WERI-Rb-1 (cell line): ENCODE results near the gene SIM2.

Source experiments
- DNase-seq: peaks from one replicate; pipeline ENCODE4 v3.0.0-alpha.2; 2020
- H3K27ac ChIP-seq: fragments of 250-450 bp; sonication (Bioruptor Pico); 2 replicates; pipeline ENCODE4 v1.5.1; 2020; ENCODE audit warnings: mild to moderate bottlenecking, moderate library complexity
- H3K27me3 ChIP-seq: fragments of 250-450 bp; sonication (Bioruptor Pico); 2 replicates; pipeline ENCODE4 v1.5.1; 2021; ENCODE audit warnings: mild to moderate bottlenecking, low read depth, moderate library complexity; ENCODE audit not compliant: insufficient read depth, severe bottlenecking
- H3K36me3 ChIP-seq: fragments of 250-450 bp; sonication (Bioruptor Pico); 2 replicates; pipeline ENCODE4 v1.5.1; 2020; ENCODE audit warnings: mild to moderate bottlenecking, moderate library complexity
- H3K4me3 ChIP-seq: 2 replicates; pipeline ENCODE4 v1.5.1; 2011; ENCODE audit warnings: low read depth, mild to moderate bottlenecking, control low read depth, low read length
- H3K9me3 ChIP-seq: fragments of 250-450 bp; sonication (Bioruptor Pico); 2 replicates; pipeline ENCODE4 v1.5.1; 2021; ENCODE audit warnings: mild to moderate bottlenecking, moderate library complexity; ENCODE audit not compliant: severe bottlenecking
- CTCF ChIP-seq: IDR thresholded peaks from 2 replicates; pipeline ENCODE4 v1.5.1; 2011; ENCODE audit warnings: low read depth, mild to moderate bottlenecking, control low read depth, inconsistent platforms, low read length

Gene SIM2

GRCh38 chr21:36725793-36726386 is 27.0 kb downstream of the SIM2 start:
- no peak overlapping the region for H3K27ac ChIP-seq
- H3K27me3 ChIP-seq: no peaks in the 10 kb centered on the region
- no peak for DNase-seq
- TF ChIP-seq CTCF: no peak
- H3K36me3 ChIP-seq: no peaks in the 10 kb centered on the region
- H3K4me3 ChIP-seq: no peak overlapping the region
- H3K9me3 ChIP-seq: no peaks in the 10 kb centered on the region

- Histone ChIP-seq H3K4me3 (no peak overlapping the region), H3K36me3 (no peaks in the 10 kb centered on the region), H3K9me3 (no peaks in the 10 kb centered on the region), H3K27me3 (no peaks in the 10 kb centered on the region), H3K27ac (no peak overlapping the region)
- DNase-seq: no peak
- peak; percentile 66 for TF ChIP-seq CTCF
Measured at GRCh38 chr21:36727866-36728265, 29.0 kb downstream of the SIM2 start.

GRCh38 chr21:36728371-36729111 is 29.6 kb downstream of the SIM2 start:
- no peak for TF ChIP-seq CTCF
- DNase-seq: no peak
- Histone ChIP-seq H3K9me3 (no peaks in the 10 kb centered on the region), H3K27me3 (no peaks in the 10 kb centered on the region), H3K27ac (no peak overlapping the region), H3K4me3 (no peak overlapping the region), H3K36me3 (no peaks in the 10 kb centered on the region)

- no peak for TF ChIP-seq CTCF
- no peaks in the 10 kb centered on the region for H3K27me3 ChIP-seq
- H3K36me3 ChIP-seq: no peaks in the 10 kb centered on the region
- H3K27ac ChIP-seq: no peak overlapping the region
- H3K9me3 ChIP-seq: peaks cover 5% of the 10 kb centered on the region
- no peak overlapping the region for H3K4me3 ChIP-seq
- no peak for DNase-seq
Measured at GRCh38 chr21:36729310-36729970, 30.5 kb downstream of the SIM2 start.

GRCh38 chr21:36730291-36731281 is 31.7 kb downstream of the SIM2 start:
- Histone ChIP-seq H3K36me3 (no peaks in the 10 kb centered on the region), H3K27ac (no peak overlapping the region), H3K9me3 (peaks cover 10% of the 10 kb centered on the region), H3K4me3 (no peak overlapping the region), H3K27me3 (no peaks in the 10 kb centered on the region)
- no peak for DNase-seq
- TF ChIP-seq CTCF: no peak
